ENCODE results near the gene CRYGN.

CRYGN gene

DNA sequence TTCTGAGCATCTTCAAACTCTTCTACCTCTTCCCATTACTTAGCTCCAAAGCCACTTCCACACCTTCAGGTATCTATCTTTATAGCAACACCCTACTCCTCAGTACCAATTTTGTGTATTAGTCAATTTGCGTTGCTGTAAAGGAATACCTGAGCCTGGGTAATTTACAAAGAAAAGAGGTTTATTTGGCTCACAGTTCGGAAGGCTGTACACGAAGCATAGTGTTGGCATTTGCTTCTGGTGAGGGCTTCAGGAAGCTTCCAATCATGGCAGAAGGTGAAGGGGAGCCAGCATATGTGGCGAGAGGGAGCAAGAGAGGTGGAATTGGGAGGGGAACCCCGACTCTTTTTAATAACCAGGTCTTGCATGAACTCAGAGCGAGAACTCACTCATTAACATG, 17.6 kb upstream of the CRYGN start:
- DNase-seq (ENCODE audit: low read depth) = no peak
- TF ChIP-seq, protein P1, sequence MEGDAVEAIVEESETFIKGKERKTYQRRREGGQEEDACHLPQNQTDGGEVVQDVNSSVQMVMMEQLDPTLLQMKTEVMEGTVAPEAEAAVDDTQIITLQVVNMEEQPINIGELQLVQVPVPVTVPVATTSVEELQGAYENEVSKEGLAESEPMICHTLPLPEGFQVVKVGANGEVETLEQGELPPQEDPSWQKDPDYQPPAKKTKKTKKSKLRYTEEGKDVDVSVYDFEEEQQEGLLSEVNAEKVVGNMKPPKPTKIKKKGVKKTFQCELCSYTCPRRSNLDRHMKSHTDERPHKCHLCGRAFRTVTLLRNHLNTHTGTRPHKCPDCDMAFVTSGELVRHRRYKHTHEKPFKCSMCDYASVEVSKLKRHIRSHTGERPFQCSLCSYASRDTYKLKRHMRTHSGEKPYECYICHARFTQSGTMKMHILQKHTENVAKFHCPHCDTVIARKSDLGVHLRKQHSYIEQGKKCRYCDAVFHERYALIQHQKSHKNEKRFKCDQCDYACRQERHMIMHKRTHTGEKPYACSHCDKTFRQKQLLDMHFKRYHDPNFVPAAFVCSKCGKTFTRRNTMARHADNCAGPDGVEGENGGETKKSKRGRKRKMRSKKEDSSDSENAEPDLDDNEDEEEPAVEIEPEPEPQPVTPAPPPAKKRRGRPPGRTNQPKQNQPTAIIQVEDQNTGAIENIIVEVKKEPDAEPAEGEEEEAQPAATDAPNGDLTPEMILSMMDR (IDR thresholded peaks at IDR 0.05; ENCODE audit: low read depth, low read length) = no peak
- TF ChIP-seq, protein P2, sequence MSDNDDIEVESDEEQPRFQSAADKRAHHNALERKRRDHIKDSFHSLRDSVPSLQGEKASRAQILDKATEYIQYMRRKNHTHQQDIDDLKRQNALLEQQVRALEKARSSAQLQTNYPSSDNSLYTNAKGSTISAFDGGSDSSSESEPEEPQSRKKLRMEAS (IDR thresholded peaks at IDR 0.05; ENCODE audit: low read depth, low read length) = no peak
- no peak for TF ChIP-seq POLR2A (IDR thresholded peaks at IDR 0.05; ENCODE audit: extremely low read depth, insufficient read length)
- TF ChIP-seq MYC (IDR thresholded peaks at IDR 0.05; ENCODE audit: low read depth, low read length) = no peak
- H3K4me3 ChIP-seq (ENCODE audit: low read depth, low read length) = no peak overlapping the region

DNA sequence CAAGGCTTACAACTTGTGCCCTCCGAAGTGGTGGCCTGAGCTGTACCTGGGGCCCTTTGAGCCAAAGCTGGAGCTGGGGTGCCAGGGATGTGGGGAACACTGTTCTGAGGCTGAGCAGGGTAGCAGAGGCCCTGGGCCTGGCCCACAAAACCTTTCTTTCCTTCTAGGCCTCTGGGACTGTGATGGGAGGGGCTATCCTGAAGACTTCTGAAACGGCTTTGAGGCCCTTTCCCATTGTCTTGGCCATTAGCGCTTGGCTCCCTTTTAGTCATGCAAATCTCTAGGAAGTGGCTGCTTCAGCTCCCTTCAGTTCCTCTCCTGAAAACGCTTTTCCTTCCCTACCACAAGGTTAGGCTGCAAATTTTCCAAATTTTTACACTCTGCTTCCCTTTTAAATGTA, 16.8 kb upstream of the CRYGN start:
- DNase-seq (ENCODE audit: low read depth) = no peak
- TF ChIP-seq MYC (IDR thresholded peaks at IDR 0.05; ENCODE audit: low read depth, low read length) = no peak
- TF ChIP-seq, protein P1 (IDR thresholded peaks at IDR 0.05; ENCODE audit: low read depth, low read length) = no peak
- no peak for TF ChIP-seq POLR2A (IDR thresholded peaks at IDR 0.05; ENCODE audit: extremely low read depth, insufficient read length)
- TF ChIP-seq, protein P2 (IDR thresholded peaks at IDR 0.05; ENCODE audit: low read depth, low read length) = no peak
- H3K4me3 ChIP-seq (ENCODE audit: low read depth, low read length) = no peak overlapping the region

DNA sequence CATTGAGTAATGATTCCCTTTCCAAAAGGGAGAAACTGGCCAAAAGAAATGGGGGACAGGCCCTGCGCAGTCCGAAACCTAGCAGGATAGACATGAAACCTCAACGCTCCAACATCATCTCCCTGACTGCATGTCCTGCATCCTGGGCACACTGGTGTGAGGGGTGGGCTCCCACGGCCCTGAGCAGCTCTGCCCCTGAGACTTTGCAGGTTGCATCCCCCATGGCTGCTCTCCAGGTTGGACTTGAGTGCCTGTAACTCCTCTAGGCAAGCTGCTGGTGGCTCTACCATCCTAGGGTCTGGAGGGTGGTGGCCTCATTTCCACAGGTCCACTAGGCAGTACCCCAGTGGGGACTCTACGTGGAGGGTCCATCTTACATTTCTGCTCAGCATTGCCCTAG, 16.3 kb upstream of the CRYGN start:
- no peak for DNase-seq (ENCODE audit: low read depth)
- H3K4me3 ChIP-seq (ENCODE audit: low read depth, low read length) = no peak overlapping the region
- TF ChIP-seq MYC (IDR thresholded peaks at IDR 0.05; ENCODE audit: low read depth, low read length) = no peak
- no peak for TF ChIP-seq POLR2A (IDR thresholded peaks at IDR 0.05; ENCODE audit: extremely low read depth, insufficient read length)
- TF ChIP-seq, protein P1 (IDR thresholded peaks at IDR 0.05; ENCODE audit: low read depth, low read length) = no peak
- TF ChIP-seq, protein P2 (IDR thresholded peaks at IDR 0.05; ENCODE audit: low read depth, low read length) = no peak

DNA sequence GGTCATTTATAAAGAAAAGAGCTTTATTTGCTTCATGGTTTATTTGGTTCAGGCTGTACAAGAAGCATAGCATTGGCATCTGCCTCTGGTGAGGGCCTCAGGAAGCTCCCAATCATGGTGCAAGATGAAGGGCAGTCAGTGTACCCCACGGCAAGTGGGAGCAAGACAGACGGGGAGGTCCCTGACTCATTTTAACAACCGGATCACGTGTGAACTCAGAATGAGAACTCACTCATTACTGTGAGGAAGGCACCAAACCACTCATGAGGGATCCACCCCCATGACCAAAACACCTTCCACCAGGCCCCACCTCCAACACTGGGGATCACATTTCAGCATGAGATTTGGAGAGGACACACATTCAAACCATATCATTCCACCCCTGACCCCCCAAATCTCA, 15.7 kb upstream of the CRYGN start:
- DNase-seq (ENCODE audit: low read depth) = no peak
- TF ChIP-seq MYC (IDR thresholded peaks at IDR 0.05; ENCODE audit: low read depth, low read length) (no peak), POLR2A (IDR thresholded peaks at IDR 0.05; ENCODE audit: extremely low read depth, insufficient read length) (no peak)
- TF ChIP-seq, protein P1 (IDR thresholded peaks at IDR 0.05; ENCODE audit: low read depth, low read length) = no peak
- TF ChIP-seq, protein P2 (IDR thresholded peaks at IDR 0.05; ENCODE audit: low read depth, low read length) = no peak
- H3K4me3 ChIP-seq (ENCODE audit: low read depth, low read length) = no peak overlapping the region

DNA sequence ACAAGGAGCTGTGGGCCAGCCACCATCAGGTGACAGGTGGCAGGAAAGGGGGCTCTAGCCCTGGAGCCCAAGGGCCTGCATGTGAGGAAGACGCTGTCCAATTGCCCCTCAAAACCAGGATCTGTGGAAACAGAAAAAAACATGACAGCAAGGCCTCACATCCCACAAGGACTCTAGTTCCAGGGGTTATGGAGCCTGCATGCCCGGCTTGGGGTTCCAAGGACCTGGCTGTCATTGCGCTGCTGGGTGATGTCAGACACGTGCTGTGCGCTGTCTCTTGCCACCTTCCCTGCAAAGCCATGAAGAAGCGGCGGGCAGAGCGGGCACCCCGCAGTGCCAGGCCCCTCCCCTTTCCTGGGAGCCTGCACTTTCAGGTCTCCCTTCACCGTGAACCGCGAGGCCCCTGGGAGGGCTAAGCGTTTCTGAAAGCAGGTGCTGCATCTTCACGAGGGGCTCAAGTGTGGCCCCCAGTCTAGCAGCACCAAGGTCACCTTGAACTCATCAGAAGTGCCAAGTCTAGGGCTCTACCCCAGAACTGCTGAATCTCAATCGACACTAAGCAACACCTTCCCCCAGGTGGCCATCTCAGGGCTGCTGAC, 15.1 kb upstream of the CRYGN start:
- H3K4me3 ChIP-seq (ENCODE audit: low read depth, low read length) = no peak overlapping the region
- DNase-seq (ENCODE audit: low read depth) = no peak
- TF ChIP-seq MYC (IDR thresholded peaks at IDR 0.05; ENCODE audit: low read depth, low read length) (no peak), POLR2A (IDR thresholded peaks at IDR 0.05; ENCODE audit: extremely low read depth, insufficient read length) (no peak)
- TF ChIP-seq, protein P2 (IDR thresholded peaks at IDR 0.05; ENCODE audit: low read depth, low read length) = no peak
- TF ChIP-seq, protein P1 (IDR thresholded peaks at IDR 0.05; ENCODE audit: low read depth, low read length) = no peak
